Lower leg skin (tissue), 3 donors: ENCODE results near the gene SKIC2.

Source experiments
- POLR2A ChIP-seq, 2 donors: fragments of 450-650 bp; IDR thresholded peaks; one replicate each; pipeline ENCODE4 v1.6.1; 2016 to 2017; ENCODE audit warnings: antibody characterized with exemption in 2 of 2, mild to moderate bottlenecking in 1 of 2, moderate library complexity in 1 of 2
- TF ChIP-seq, protein P1 (sequence below), 3 donors: fragments of 450-650 bp; IDR thresholded peaks; one replicate each; pipeline ENCODE4 v1.5.1; 2016; ENCODE audit warnings: antibody characterized with exemption in 3 of 3, mild to moderate bottlenecking in 3 of 3, moderate library complexity in 2 of 3

DNA sequence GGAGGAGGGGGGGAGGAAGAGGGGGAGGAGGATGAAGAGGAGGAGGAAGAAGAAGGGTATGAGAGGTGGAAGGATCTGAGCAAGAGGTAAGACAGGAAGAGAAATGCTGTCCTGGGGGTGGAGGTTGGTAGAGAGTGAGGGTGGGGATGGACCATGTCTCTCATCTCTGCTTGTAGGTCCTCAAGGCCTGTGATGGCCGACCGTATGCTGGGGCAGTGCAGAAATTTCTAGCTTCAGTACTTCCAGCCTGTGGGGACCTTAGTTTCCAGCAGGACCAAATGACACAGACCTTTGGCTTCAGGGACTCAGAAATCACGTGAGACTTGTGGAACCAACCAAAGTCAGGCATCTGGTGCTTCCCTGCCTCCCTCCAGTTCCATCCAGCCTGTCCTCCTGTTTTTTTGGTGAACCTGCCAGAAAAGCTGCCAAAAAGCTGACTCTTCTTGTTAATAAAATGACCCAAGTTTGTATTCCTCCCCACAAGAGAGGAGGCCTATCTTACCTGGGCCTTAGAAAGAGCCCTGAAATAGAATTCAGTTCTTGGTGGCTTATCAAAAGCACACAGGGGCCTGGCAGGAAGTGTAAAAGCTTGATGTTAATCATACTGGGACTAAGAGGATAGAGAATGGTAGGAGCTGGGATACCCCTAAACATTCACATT lies 20.4 kb downstream of the SKIC2 start:
- TF ChIP-seq POLR2A (IDR thresholded peaks at IDR 0.05) = no peak
- TF ChIP-seq, protein P1, sequence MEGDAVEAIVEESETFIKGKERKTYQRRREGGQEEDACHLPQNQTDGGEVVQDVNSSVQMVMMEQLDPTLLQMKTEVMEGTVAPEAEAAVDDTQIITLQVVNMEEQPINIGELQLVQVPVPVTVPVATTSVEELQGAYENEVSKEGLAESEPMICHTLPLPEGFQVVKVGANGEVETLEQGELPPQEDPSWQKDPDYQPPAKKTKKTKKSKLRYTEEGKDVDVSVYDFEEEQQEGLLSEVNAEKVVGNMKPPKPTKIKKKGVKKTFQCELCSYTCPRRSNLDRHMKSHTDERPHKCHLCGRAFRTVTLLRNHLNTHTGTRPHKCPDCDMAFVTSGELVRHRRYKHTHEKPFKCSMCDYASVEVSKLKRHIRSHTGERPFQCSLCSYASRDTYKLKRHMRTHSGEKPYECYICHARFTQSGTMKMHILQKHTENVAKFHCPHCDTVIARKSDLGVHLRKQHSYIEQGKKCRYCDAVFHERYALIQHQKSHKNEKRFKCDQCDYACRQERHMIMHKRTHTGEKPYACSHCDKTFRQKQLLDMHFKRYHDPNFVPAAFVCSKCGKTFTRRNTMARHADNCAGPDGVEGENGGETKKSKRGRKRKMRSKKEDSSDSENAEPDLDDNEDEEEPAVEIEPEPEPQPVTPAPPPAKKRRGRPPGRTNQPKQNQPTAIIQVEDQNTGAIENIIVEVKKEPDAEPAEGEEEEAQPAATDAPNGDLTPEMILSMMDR (IDR thresholded peaks at IDR 0.05) = no peak
